HepG2 (cell line): ENCODE results near the gene RSF1. TPM values are rescaled to one million over a fixed set of nuclear protein-coding genes. Genes with fewer than 3 reads are reported as not detected.

Experiments
- AHR ChIP-seq: IDR thresholded peaks from 2 replicates; pipeline ENCODE4 v1.6.1; 2018; ENCODE audit warnings: missing genetic modification reagents, missing compliant biosample characterization
- FOXM1 ChIP-seq: sonication (generic); formaldehyde crosslinking; IDR thresholded peaks from 2 replicates; pipeline ENCODE4 v1.5.0; 2020; ENCODE audit warnings: missing genetic modification reagents
- MTF2 ChIP-seq: sonication (generic); formaldehyde crosslinking; IDR thresholded peaks from 2 replicates; pipeline ENCODE4 v1.5.0; 2020; ENCODE audit warnings: missing genetic modification reagents, borderline replicate concordance
- SP4 ChIP-seq: sonication (generic); formaldehyde crosslinking; IDR thresholded peaks from 2 replicates; pipeline ENCODE4 v1.8.1; 2023; ENCODE audit warnings: mild to moderate bottlenecking, missing genetic modification reagents
- WIZ ChIP-seq: sonication (generic); formaldehyde crosslinking; IDR thresholded peaks from 2 replicates; pipeline ENCODE4 v1.5.1; 2020; ENCODE audit warnings: mild to moderate bottlenecking, missing genetic modification reagents
- ZNF407 ChIP-seq: sonication (generic); formaldehyde crosslinking; IDR thresholded peaks from one replicate; pipeline ENCODE4 v1.5.1; 2020; ENCODE audit warnings: mild to moderate bottlenecking, missing genetic modification reagents; ENCODE audit errors: not compliant biosample characterization
- polyA plus RNA-seq, 8 experiments: library from polyadenylated mRNA; depleted of rRNA in 3 of 8; stranded (reverse) in 7 of 8; unstranded in 1 of 8; fragments of >200 nt; fragmentation: Illumina TruSeq in 4 of 8; extraction: Trizol in 4 of 8; gene quantifications; 2 replicates each; pipeline versions ENCODE4 v1.2.1 to v1.2.3, GENCODE V29; 2011 to 2016; ENCODE audit warnings: low read depth in 4 of 8, missing spikeins in 1 of 8, mixed read lengths in 1 of 8; ENCODE audit not compliant: insufficient read depth in 1 of 8
- total RNA-seq, 5 experiments: library from RNA; depleted of rRNA; stranded (reverse); fragments of >200 nt; fragmentation: Illumina TruSeq; extraction: Trizol; gene quantifications; 2 replicates each; pipeline ENCODE4 v1.2.3, GENCODE V29; 2016; ENCODE audit warnings: low read depth in 1 of 5
- TF ChIP-seq, protein P1 (sequence below), 2 experiments: fragments of 450-650 bp in 1 of 2; sonication (generic) in 1 of 2; formaldehyde crosslinking; IDR thresholded peaks; 2 replicates each; pipeline versions ENCODE4 v1.5.0 to v1.8.0; 2020 to 2022; ENCODE audit warnings: mild to moderate bottlenecking in 1 of 2, missing genetic modification reagents in 1 of 2

RSF1 gene
- total and polyA plus RNA-seq, 2 of the 13 experiments (the other 11 are each of a cell fraction or from before 2014, with no cell fraction given), result 15.5 to 33.1 TPM

DNA sequence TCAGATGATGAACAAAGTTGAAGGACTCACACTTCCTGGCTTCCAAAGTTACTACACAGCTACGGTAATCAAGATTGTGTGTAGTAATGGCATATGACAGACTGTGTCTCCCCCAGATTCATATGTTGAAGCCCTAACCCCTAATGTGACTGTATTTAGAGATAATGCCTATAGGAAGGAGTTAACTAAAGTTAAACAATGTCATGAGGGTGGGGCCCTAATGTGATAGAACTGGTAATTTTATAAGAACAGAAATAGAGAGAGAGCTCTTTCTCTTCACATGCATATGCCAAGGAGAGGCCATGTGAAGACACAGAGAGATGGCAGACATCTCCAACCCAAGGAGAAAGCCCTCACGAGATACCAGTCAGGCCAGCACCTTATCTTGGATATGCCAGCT is 8.4 kb upstream of the RSF1 start (continued):
- no peak for TF ChIP-seq FOXM1 (CRISPR knock-in tag)
- no peak for TF ChIP-seq AHR (CRISPR knock-in tag)
- TF ChIP-seq MTF2, result no peak
- no peak for TF ChIP-seq ZNF407 (CRISPR knock-in tag)
- no peak for TF ChIP-seq SP4
- TF ChIP-seq WIZ (CRISPR knock-in tag), result no peak
- TF ChIP-seq, protein P1, sequence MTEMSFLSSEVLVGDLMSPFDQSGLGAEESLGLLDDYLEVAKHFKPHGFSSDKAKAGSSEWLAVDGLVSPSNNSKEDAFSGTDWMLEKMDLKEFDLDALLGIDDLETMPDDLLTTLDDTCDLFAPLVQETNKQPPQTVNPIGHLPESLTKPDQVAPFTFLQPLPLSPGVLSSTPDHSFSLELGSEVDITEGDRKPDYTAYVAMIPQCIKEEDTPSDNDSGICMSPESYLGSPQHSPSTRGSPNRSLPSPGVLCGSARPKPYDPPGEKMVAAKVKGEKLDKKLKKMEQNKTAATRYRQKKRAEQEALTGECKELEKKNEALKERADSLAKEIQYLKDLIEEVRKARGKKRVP (CRISPR knock-in tag; IDR thresholded peaks at IDR 0.05), result no peak
